OCI-LY7 (cell line): ENCODE measurements around the gene WDR73.

Experiments used
- EZH2phosphoT487 ChIP-seq: fragments of 200-600 bp; sonication (generic); IDR thresholded peaks from 2 replicates; pipeline ENCODE4 v1.6.1; 2018; ENCODE audit warnings: low read depth, borderline replicate concordance, mild to moderate bottlenecking, mixed run types, antibody characterized with exemption, low read length, moderate library complexity, mixed read lengths
- TF ChIP-seq, protein P1 (sequence below): fragments of 200-600 bp; sonication (generic); conservative IDR thresholded peaks from 2 replicates; pipeline ENCODE4 v1.5.1; 2014; ENCODE audit warnings: mild to moderate bottlenecking, antibody characterized with exemption, low read length, moderate library complexity, mixed read lengths

DNA sequence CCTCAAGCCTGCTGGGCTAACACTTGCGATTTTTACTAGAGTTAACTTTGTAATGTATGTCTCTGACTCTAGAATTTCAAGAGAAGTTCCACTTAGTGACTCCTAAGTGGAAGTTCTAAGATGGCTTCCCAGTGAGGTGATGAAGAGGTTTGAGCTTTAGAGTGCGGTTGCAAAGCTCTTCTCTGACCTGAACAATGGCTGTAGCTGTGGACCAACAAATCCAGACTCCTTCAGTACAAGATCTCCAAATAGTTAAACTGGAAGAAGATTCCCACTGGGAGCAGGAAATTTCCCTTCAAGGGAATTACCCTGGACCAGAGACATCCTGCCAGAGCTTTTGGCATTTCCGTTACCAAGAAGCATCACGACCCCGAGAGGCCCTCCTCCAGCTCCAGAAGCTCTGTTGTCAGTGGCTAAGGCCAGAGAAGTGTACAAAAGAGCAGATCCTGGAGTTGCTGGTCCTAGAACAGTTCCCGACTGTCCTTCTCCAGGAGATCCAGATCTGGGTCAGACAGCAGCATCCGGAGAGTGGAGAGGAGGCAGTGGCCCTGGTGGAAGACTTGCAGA lies 22.3 kb downstream of the WDR73 start:
- TF ChIP-seq, protein P1, sequence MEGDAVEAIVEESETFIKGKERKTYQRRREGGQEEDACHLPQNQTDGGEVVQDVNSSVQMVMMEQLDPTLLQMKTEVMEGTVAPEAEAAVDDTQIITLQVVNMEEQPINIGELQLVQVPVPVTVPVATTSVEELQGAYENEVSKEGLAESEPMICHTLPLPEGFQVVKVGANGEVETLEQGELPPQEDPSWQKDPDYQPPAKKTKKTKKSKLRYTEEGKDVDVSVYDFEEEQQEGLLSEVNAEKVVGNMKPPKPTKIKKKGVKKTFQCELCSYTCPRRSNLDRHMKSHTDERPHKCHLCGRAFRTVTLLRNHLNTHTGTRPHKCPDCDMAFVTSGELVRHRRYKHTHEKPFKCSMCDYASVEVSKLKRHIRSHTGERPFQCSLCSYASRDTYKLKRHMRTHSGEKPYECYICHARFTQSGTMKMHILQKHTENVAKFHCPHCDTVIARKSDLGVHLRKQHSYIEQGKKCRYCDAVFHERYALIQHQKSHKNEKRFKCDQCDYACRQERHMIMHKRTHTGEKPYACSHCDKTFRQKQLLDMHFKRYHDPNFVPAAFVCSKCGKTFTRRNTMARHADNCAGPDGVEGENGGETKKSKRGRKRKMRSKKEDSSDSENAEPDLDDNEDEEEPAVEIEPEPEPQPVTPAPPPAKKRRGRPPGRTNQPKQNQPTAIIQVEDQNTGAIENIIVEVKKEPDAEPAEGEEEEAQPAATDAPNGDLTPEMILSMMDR: no peak
- no peak for TF ChIP-seq EZH2phosphoT487
